ENCODE measurements around the gene CD6. TPM values are rescaled to one million over a fixed set of nuclear protein-coding genes. Genes with fewer than 3 reads are reported as not detected.

Gene CD6
- polyA plus RNA-seq, 1 experiment: not detected

DNA sequence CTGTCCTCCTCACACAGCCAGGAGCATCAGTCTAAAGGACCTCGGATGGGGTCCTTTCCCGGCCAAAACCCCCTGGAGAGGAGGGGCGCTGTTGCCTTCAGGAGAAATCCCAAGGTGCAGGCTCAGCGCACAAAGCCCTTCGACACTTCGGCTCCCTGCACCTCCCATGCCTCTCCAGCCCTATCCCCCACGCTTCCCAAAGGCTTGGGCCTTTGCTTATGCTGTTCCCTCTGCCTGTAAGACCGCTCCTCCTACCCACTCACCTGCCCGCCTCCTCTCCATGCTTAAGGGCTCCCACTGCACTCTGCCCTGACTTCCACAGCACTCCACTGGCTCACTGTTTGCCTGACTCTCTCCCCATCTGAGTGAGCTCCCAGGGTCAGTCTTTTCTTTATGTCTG lies 33.0 kb upstream of the CD6 start:
- Histone ChIP-seq H3K27ac (ENCODE audit: low read depth, low read length) (no peak overlapping the region), H3K27me3 (ENCODE audit: control insufficient read depth, insufficient read depth, low read length) (peaks cover 2% of the 10 kb centered on the region), H3K9me3 (ENCODE audit: control insufficient read depth, insufficient read depth, low read length) (no peaks in the 10 kb centered on the region), H3K4me3 (ENCODE audit: low read depth, low read length) (no peak overlapping the region)
- no peak for DNase-seq (ENCODE audit: low read depth, low spot score)
- CTCF ChIA-PET: interaction anchor here (2.0 kb wide), 1 partner anchor 248 kb away, joined by 5 read pairs; no protein-coding TSS in a partner anchor
- TF ChIP-seq, protein P1, sequence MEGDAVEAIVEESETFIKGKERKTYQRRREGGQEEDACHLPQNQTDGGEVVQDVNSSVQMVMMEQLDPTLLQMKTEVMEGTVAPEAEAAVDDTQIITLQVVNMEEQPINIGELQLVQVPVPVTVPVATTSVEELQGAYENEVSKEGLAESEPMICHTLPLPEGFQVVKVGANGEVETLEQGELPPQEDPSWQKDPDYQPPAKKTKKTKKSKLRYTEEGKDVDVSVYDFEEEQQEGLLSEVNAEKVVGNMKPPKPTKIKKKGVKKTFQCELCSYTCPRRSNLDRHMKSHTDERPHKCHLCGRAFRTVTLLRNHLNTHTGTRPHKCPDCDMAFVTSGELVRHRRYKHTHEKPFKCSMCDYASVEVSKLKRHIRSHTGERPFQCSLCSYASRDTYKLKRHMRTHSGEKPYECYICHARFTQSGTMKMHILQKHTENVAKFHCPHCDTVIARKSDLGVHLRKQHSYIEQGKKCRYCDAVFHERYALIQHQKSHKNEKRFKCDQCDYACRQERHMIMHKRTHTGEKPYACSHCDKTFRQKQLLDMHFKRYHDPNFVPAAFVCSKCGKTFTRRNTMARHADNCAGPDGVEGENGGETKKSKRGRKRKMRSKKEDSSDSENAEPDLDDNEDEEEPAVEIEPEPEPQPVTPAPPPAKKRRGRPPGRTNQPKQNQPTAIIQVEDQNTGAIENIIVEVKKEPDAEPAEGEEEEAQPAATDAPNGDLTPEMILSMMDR (IDR thresholded peaks at IDR 0.05; ENCODE audit: low read depth, low read length): no peak
- POLR2A ChIA-PET: interaction anchor here (0.6 kb wide), 1 partner anchor 17 kb away, joined by 4 read pairs; no protein-coding TSS in a partner anchor

DNA sequence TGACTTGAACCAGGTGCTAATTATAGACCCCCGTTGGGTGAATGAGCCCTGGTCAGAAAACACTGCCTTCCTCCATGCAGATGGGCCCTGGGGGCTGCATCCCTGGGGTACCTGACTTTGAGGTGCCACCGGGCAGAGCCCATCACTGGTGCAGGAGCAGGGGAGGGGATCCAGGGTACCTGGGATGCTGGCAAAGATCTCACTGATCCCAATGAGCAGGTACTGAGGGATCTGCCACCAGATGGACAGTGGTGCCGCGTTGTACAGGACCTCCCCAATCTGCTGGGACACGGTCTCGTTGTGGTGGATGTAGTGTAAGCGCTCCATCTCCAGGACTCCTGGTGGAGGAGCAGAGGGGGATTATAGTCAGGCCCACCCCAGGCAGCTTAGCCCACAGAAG lies 32.2 kb upstream of the CD6 start:
- ChIA-PET CTCF (interaction anchor here (1.6 to 2.0 kb wide), 2 partner anchors 234 to 248 kb away, joined by 4 to 5 read pairs; no protein-coding TSS in a partner anchor), POLR2A (interaction anchor here (0.5 kb wide), 1 partner anchor 9 kb away, joined by 4 read pairs; no protein-coding TSS in a partner anchor)
- Histone ChIP-seq H3K4me3 (ENCODE audit: low read depth, low read length) (no peak overlapping the region), H3K27me3 (ENCODE audit: control insufficient read depth, insufficient read depth, low read length) (peaks cover 2% of the 10 kb centered on the region), H3K27ac (ENCODE audit: low read depth, low read length) (no peak overlapping the region), H3K9me3 (ENCODE audit: control insufficient read depth, insufficient read depth, low read length) (no peaks in the 10 kb centered on the region)
- TF ChIP-seq, protein P1 (IDR thresholded peaks at IDR 0.05; ENCODE audit: low read depth, low read length): no peak
- no peak for DNase-seq (ENCODE audit: low read depth, low spot score)

DNA sequence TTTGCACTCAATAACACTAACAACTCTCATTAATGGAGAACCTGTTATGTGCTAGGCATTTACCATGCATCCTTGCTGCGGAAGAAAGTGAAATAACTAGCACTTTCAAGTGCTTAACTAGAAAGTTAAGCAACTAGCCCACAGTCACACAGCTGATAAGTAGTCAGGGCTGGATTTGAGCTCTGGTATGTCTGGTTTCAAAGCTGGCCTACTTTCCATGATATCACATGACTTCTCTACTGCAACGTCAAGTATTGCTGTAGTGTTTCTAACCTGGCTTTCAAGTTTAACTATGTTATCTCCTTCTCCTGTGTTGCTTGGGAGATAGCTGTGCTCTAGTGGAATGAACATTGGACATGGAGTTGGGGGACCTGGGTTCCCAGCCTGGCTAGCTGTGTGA lies 31.6 kb upstream of the CD6 start:
- POLR2A ChIA-PET: interaction anchor here (0.5 to 1.2 kb wide), 2 partner anchors 14 to 24 kb away, joined by 3 to 4 read pairs; no protein-coding TSS in a partner anchor
- DNase-seq (ENCODE audit: low read depth, low spot score): no peak
- Histone ChIP-seq H3K27ac (ENCODE audit: low read depth, low read length) (no peak overlapping the region), H3K27me3 (ENCODE audit: control insufficient read depth, insufficient read depth, low read length) (peaks cover 2% of the 10 kb centered on the region), H3K9me3 (ENCODE audit: control insufficient read depth, insufficient read depth, low read length) (no peaks in the 10 kb centered on the region), H3K4me3 (ENCODE audit: low read depth, low read length) (no peak overlapping the region)
- CTCF ChIA-PET: interaction anchor here (1.6 to 2.0 kb wide), 4 partner anchors 12 to 247 kb away, joined by 4 to 5 read pairs (median 4); no protein-coding TSS in a partner anchor
- TF ChIP-seq, protein P1 (IDR thresholded peaks at IDR 0.05; ENCODE audit: low read depth, low read length): no peak

DNA sequence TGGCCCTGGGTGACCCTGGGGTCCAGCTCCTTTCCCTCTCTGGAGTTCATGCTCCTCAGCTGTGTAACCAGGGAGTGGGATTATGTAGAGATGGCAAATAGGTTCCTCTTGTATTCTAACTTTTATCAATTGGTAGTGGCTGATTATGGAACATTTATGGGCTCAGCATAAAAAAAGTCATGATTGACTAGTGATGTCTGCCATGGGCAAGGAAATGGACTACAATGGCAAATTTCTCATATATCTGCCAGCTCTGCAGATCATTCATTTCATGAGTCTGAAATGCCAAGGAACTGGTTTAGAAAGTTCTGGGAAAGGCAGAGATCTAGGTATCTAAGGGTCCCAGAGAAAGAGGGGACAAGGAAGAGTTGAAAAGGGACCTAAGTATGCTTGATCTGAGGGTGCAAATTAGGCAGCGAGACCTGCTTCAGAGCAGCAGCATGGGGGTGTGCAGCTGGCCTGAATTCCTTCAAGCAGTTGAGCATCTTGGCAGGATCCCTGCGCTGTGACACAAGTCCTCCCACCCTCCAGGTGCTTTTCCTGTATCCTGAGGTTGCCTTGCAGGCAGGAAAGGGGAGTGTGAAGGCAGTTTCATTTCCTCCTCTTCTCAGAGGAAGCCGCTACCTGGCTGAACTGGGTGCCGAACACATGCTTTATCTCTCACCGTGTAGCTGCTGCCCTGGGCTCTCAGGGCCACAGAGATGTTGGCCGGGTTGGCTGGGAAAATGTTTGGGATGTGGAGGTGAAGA lies 29.9 kb upstream of the CD6 start:
- Histone ChIP-seq H3K9me3 (ENCODE audit: control insufficient read depth, insufficient read depth, low read length) (no peaks in the 10 kb centered on the region), H3K27ac (ENCODE audit: low read depth, low read length) (no peak overlapping the region), H3K27me3 (ENCODE audit: control insufficient read depth, insufficient read depth, low read length) (peaks cover 2% of the 10 kb centered on the region), H3K4me3 (ENCODE audit: low read depth, low read length) (no peak overlapping the region)
- no peak for DNase-seq (ENCODE audit: low read depth, low spot score)
- CTCF ChIA-PET: interaction anchor here (1.3 to 1.6 kb wide), 3 partner anchors 13 to 42 kb away, joined by 3 to 5 read pairs (median 4); no protein-coding TSS in a partner anchor
- POLR2A ChIA-PET: no interaction called here
- TF ChIP-seq, protein P1 (IDR thresholded peaks at IDR 0.05; ENCODE audit: low read depth, low read length): no peak

DNA sequence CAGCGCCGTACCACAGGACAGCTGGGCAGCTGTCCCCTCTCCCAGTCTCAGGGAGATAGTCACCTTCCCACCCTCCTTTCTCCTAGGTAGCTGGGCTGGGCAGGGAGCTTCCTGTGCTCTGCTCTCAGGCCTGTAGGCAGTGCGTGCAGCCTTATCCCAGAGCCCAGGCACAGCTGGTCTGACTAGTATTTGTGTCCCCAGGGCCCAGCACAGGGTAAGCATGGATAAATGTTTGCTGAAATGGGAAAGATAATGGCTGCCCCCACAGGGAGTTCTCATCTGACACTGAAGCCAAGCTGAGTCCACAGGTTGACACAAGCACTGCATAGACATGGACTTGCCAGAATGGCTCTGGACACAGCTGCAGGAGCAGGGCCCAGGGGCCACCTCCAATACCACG lies 29.3 kb upstream of the CD6 start:
- TF ChIP-seq, protein P1 (IDR thresholded peaks at IDR 0.05; ENCODE audit: low read depth, low read length): no peak
- POLR2A ChIA-PET: no interaction called here
- CTCF ChIA-PET: interaction anchor here (1.3 kb wide), 1 partner anchor 43 kb away, joined by 3 read pairs; no protein-coding TSS in a partner anchor
- no peaks in the 10 kb centered on the region for H3K9me3 ChIP-seq (ENCODE audit: control insufficient read depth, insufficient read depth, low read length)
- H3K27ac ChIP-seq (ENCODE audit: low read depth, low read length): no peak overlapping the region
- H3K4me3 ChIP-seq (ENCODE audit: low read depth, low read length): no peak overlapping the region
- no peak for DNase-seq (ENCODE audit: low read depth, low spot score)
- H3K27me3 ChIP-seq (ENCODE audit: control insufficient read depth, insufficient read depth, low read length): peaks cover 2% of the 10 kb centered on the region
